ENCODE measurements around the gene DPP8. TPM values are rescaled to one million over a fixed set of nuclear protein-coding genes. Genes with fewer than 3 reads are reported as not detected.

Gene DPP8
- total RNA-seq, 1 experiment from 2014 or later: 25.1 TPM

DNA sequence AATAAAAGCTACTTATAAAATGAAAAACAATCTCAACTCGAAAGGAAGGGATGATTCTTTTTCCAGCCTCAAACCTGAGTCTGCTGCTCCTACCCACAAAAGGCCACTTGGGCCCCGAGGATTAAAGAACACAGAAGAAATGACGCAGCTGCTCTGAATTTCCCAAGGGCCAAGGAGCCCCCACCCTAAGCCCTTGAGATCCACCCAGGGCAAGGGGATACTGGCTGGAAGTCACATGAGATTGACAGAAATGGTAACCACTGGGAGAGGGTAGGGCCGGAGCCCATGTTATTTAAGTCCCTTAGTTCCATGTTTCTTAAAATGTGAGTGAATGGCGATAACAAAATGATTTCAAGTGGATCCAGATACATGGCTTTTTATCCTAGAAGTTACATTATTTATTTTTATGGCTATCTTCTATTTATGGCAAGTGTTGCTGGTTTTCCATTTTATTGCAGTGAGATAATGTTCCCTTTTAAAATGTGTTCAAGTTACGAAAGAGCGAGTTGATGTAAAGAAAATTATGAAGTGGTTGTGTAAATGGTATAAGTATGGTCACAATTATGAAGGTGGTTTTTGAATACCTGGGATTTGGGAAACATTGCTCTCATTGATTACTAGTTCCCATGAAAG, 111.6 kb downstream of the DPP8 start:
- Histone ChIP-seq H3K4me1 (replicated peaks; ENCODE audit: insufficient read depth) (no peaks in the 10 kb centered on the region), H2AFZ (no peak overlapping the region), H3K79me2 (ENCODE audit: low read depth) (no peaks in the 10 kb centered on the region), H3K4me3 (no peak overlapping the region), H3K27me3 (ENCODE audit: insufficient read depth, low read depth) (no peaks in the 10 kb centered on the region), H3K9me3 (ENCODE audit: insufficient read depth, low read depth) (no peaks in the 10 kb centered on the region), H3F3A (ENCODE audit: insufficient read depth, low read depth) (no peaks in the 10 kb centered on the region), H4K20me1 (ENCODE audit: insufficient read depth) (no peaks in the 10 kb centered on the region), H3K9me2 (ENCODE audit: insufficient read depth) (no peaks in the 10 kb centered on the region), H3K4me2 (no peak overlapping the region), H3K36me3 (ENCODE audit: low read depth) (no peaks in the 10 kb centered on the region), H3K27ac (no peak overlapping the region)
- ChIA-PET CTCF (no interaction called here), POLR2A (ENCODE audit: unreplicated experiment) (no interaction called here)
- TF ChIP-seq EZH2 (IDR thresholded peaks at IDR 0.05; ENCODE audit: low read depth): no peak
- TF ChIP-seq, protein P1, sequence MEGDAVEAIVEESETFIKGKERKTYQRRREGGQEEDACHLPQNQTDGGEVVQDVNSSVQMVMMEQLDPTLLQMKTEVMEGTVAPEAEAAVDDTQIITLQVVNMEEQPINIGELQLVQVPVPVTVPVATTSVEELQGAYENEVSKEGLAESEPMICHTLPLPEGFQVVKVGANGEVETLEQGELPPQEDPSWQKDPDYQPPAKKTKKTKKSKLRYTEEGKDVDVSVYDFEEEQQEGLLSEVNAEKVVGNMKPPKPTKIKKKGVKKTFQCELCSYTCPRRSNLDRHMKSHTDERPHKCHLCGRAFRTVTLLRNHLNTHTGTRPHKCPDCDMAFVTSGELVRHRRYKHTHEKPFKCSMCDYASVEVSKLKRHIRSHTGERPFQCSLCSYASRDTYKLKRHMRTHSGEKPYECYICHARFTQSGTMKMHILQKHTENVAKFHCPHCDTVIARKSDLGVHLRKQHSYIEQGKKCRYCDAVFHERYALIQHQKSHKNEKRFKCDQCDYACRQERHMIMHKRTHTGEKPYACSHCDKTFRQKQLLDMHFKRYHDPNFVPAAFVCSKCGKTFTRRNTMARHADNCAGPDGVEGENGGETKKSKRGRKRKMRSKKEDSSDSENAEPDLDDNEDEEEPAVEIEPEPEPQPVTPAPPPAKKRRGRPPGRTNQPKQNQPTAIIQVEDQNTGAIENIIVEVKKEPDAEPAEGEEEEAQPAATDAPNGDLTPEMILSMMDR (conservative IDR thresholded peaks at IDR 0.05): no peak
- BruUV-seq (replicated peaks): no TSS peak
- intact Hi-C loops (cut with micrococcal nuclease; ENCODE audit: unreplicated experiment): loop anchor here (10.0 kb wide), 1 partner anchor 429 kb away; no protein-coding TSS in a partner anchor
- no peak for DNase-seq

DNA sequence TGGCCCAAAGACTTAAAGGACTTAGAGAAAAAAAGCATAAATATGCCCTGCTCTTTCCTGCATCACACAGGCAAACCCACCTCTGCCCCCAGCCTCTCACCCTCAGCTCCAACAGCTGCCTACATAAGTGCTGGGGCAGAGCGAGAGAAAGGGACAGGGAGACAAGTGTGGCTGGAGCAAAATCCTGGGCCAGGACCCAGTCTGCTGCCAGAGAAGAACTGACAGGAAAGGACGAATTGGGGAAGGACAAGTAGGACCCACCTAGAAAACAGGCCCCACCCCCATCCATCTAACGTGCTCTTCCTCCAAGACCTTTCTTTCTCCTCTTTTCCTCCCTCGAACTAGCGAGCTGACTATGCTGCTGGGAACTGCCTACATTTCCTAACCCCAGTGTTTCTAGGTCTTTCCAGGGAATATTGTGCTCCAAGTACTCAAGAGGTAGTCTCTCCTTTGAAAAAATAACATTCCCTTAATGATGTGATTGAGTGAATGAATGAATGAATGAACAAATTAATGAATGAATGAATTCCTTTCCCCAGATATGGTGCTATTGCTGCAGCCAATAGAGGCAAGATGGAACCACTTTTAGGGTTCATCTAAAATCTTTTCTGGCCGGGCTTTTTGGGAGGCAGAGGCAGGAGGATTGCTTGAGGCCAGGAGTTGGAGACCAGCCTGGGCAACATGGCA, 113.2 kb downstream of the DPP8 start:
- Histone ChIP-seq H3K79me2 (ENCODE audit: low read depth) (no peaks in the 10 kb centered on the region), H3K27ac (no peak overlapping the region), H3K36me3 (ENCODE audit: low read depth) (no peaks in the 10 kb centered on the region), H3F3A (ENCODE audit: insufficient read depth, low read depth) (no peaks in the 10 kb centered on the region), H3K9me2 (ENCODE audit: insufficient read depth) (no peaks in the 10 kb centered on the region), H3K4me3 (no peak overlapping the region), H3K4me1 (replicated peaks; ENCODE audit: insufficient read depth) (no peaks in the 10 kb centered on the region), H3K9me3 (ENCODE audit: insufficient read depth, low read depth) (no peaks in the 10 kb centered on the region), H3K4me2 (no peak overlapping the region), H4K20me1 (ENCODE audit: insufficient read depth) (no peaks in the 10 kb centered on the region), H3K27me3 (ENCODE audit: insufficient read depth, low read depth) (no peaks in the 10 kb centered on the region), H2AFZ (no peak overlapping the region)
- ChIA-PET CTCF (no interaction called here), POLR2A (ENCODE audit: unreplicated experiment) (no interaction called here)
- intact Hi-C loops (cut with micrococcal nuclease; ENCODE audit: unreplicated experiment): loop anchor here (10.0 kb wide), 1 partner anchor 430 kb away; no protein-coding TSS in a partner anchor
- TF ChIP-seq, protein P1 (conservative IDR thresholded peaks at IDR 0.05): no peak
- no peak for TF ChIP-seq EZH2 (IDR thresholded peaks at IDR 0.05; ENCODE audit: low read depth)
- DNase-seq: no peak
- BruUV-seq (replicated peaks): no TSS peak

DNA sequence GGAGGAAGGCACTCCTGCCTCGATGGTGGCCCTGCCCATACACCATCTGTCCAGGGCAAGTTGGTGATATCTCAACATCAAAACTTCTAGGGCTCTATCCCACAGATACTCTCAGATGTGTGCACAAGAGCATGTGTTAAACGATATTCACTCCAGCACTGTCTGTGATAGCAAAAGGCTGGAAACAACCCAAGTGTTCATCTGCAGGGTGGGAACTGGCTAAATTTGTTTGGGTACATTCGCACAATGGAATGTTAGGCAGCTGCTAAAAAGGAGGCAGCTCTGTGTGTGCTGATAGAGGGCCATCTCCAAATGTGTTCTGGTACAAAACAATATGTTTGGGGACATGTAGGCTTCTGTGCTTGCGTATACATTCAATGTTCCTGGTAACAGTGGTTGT, 114.5 kb downstream of the DPP8 start:
- CTCF ChIA-PET: no interaction called here
- no peaks in the 10 kb centered on the region for H3K36me3 ChIP-seq (ENCODE audit: low read depth)
- no peaks in the 10 kb centered on the region for H3K4me1 ChIP-seq (replicated peaks; ENCODE audit: insufficient read depth)
- no peaks in the 10 kb centered on the region for H4K20me1 ChIP-seq (ENCODE audit: insufficient read depth)
- DNase-seq: no peak
- H3K9me2 ChIP-seq (ENCODE audit: insufficient read depth): no peaks in the 10 kb centered on the region
- no peak overlapping the region for H2AFZ ChIP-seq
- H3F3A ChIP-seq (ENCODE audit: insufficient read depth, low read depth): no peaks in the 10 kb centered on the region
- intact Hi-C loops (cut with micrococcal nuclease; ENCODE audit: unreplicated experiment): loop anchor here (10.0 kb wide), 1 partner anchor 432 kb away; no protein-coding TSS in a partner anchor
- no peaks in the 10 kb centered on the region for H3K79me2 ChIP-seq (ENCODE audit: low read depth)
- POLR2A ChIA-PET (ENCODE audit: unreplicated experiment): no interaction called here
- no peak for TF ChIP-seq EZH2 (IDR thresholded peaks at IDR 0.05; ENCODE audit: low read depth)
- TF ChIP-seq, protein P1 (conservative IDR thresholded peaks at IDR 0.05): no peak
- H3K27me3 ChIP-seq (ENCODE audit: insufficient read depth, low read depth): no peaks in the 10 kb centered on the region
- no peak overlapping the region for H3K4me2 ChIP-seq
- H3K4me3 ChIP-seq: no peak overlapping the region
- no peaks in the 10 kb centered on the region for H3K9me3 ChIP-seq (ENCODE audit: insufficient read depth, low read depth)
- no TSS peak for BruUV-seq (replicated peaks)
- H3K27ac ChIP-seq: no peak overlapping the region

Measured in PC-9 (cell line).